Glutamatergic neuron (in vitro differentiated cells): ENCODE data around the gene SMARCB1. TPM values are rescaled to one million over a fixed set of nuclear protein-coding genes. Genes with fewer than 3 reads are reported as not detected.

Experiments
- DNase-seq: peaks from one replicate; pipeline ENCODE4 v3.0.0; 2022
- H3K27ac Mint-ChIP-seq: one replicate; pipeline ENCODE4 v1.8.0; 2020; ENCODE audit warnings: mild to moderate bottlenecking, mixed read lengths, inconsistent platforms; ENCODE audit not compliant: unreplicated experiment
- H3K27me3 Mint-ChIP-seq: one replicate; pipeline ENCODE4 v1.8.0; 2020; ENCODE audit warnings: mild to moderate bottlenecking, moderate library complexity, mixed read lengths, inconsistent platforms; ENCODE audit not compliant: unreplicated experiment
- H3K36me3 Mint-ChIP-seq: one replicate; pipeline ENCODE4 v1.8.0; 2020; ENCODE audit warnings: mild to moderate bottlenecking, mixed read lengths, inconsistent platforms; ENCODE audit not compliant: unreplicated experiment
- H3K4me1 Mint-ChIP-seq: one replicate; pipeline ENCODE4 v1.8.0; 2020; ENCODE audit warnings: mild to moderate bottlenecking, low read depth, mixed read lengths, inconsistent platforms; ENCODE audit not compliant: unreplicated experiment
- H3K4me3 Mint-ChIP-seq: one replicate; pipeline ENCODE4 v1.8.0; 2020; ENCODE audit warnings: mild to moderate bottlenecking, mixed read lengths, inconsistent platforms; ENCODE audit not compliant: unreplicated experiment
- H3K9me3 Mint-ChIP-seq: one replicate; pipeline ENCODE4 v1.8.0; 2020; ENCODE audit warnings: mild to moderate bottlenecking, moderate library complexity, mixed read lengths, inconsistent platforms; ENCODE audit not compliant: unreplicated experiment
- CTCF ChIP-seq: fragments of 200-600 bp; sonication (generic); IDR thresholded peaks from one replicate; pipeline ENCODE4 v1.5.0; 2021; ENCODE audit not compliant: partially characterized antibody, unreplicated experiment
- total RNA-seq: library from RNA; stranded (reverse); fragmentation: NEBNext Ultra II Directional; extraction: Animal tissue kit (Norgen Biotek cat#: 25700); gene quantifications from one replicate; pipeline ENCODE4 v1.2.1, GENCODE V29; 2021; ENCODE audit not compliant: unreplicated experiment

SMARCB1 gene
- total RNA-seq, 1 donor from 2014 or later: 227 TPM

GRCh38 chr22:23829845-23830372, 43.1 kb downstream of the SMARCB1 start:
- H3K4me1 Mint-ChIP-seq: peaks cover 17% of the 10 kb centered on the region
- H3K4me3 Mint-ChIP-seq: no peak overlapping the region
- H3K27ac Mint-ChIP-seq: no peak overlapping the region
- H3K36me3 Mint-ChIP-seq: no peaks in the 10 kb centered on the region
- no peak for TF ChIP-seq CTCF
- no peak for DNase-seq
- H3K9me3 Mint-ChIP-seq: peaks cover 1% of the 10 kb centered on the region
- H3K27me3 Mint-ChIP-seq: peaks cover 1% of the 10 kb centered on the region

GRCh38 chr22:23831261-23831660, 44.5 kb downstream of the SMARCB1 start:
- Mint-ChIP-seq H3K4me1 (peaks cover 16% of the 10 kb centered on the region), H3K36me3 (no peaks in the 10 kb centered on the region), H3K9me3 (peaks cover 7% of the 10 kb centered on the region), H3K27ac (no peak overlapping the region), H3K27me3 (peaks cover 4% of the 10 kb centered on the region), H3K4me3 (no peak overlapping the region)
- DNase-seq: no peak
- TF ChIP-seq CTCF: no peak

GRCh38 chr22:23831781-23832180, 45.0 kb downstream of the SMARCB1 start:
- Mint-ChIP-seq H3K36me3 (no peaks in the 10 kb centered on the region), H3K9me3 (peaks cover 7% of the 10 kb centered on the region), H3K4me3 (no peak overlapping the region), H3K27ac (no peak overlapping the region), H3K4me1 (peaks cover 13% of the 10 kb centered on the region), H3K27me3 (peaks cover 8% of the 10 kb centered on the region)
- no peak for DNase-seq
- no peak for TF ChIP-seq CTCF

- Mint-ChIP-seq H3K4me1 (peaks cover 12% of the 10 kb centered on the region), H3K4me3 (no peak overlapping the region), H3K27ac (no peak overlapping the region), H3K27me3 (peaks cover 8% of the 10 kb centered on the region), H3K36me3 (no peaks in the 10 kb centered on the region), H3K9me3 (peaks cover 9% of the 10 kb centered on the region)
- TF ChIP-seq CTCF: no peak
- DNase-seq: no peak
Measured at GRCh38 chr22:23832226-23833016, 45.7 kb downstream of the SMARCB1 start.

- no peak overlapping the region for H3K4me3 Mint-ChIP-seq
- TF ChIP-seq CTCF: no peak
- H3K27ac Mint-ChIP-seq: no peak overlapping the region
- peaks cover 13% of the 10 kb centered on the region for H3K9me3 Mint-ChIP-seq
- DNase-seq: no peak
- H3K4me1 Mint-ChIP-seq: peaks cover 16% of the 10 kb centered on the region
- H3K36me3 Mint-ChIP-seq: no peaks in the 10 kb centered on the region
- peaks cover 11% of the 10 kb centered on the region for H3K27me3 Mint-ChIP-seq
Measured at GRCh38 chr22:23833017-23833751, 46.4 kb downstream of the SMARCB1 start.
